HG03354 (cell line): ENCODE data around the gene PKIG.
"Not testable (repeated sequence)": the region's sequence is repeated elsewhere in the genome, so short reads cannot be mapped to it uniquely, and the experiment has no call there.

Experiments used
- ATAC-seq: cut with Tn5 transposase; IDR thresholded peaks from one replicate; pipeline ENCODE4 v1.9.1; 2021; ENCODE audit warnings: mild to moderate bottlenecking; ENCODE audit not compliant: unreplicated experiment, poor library complexity, severe bottlenecking

PKIG gene

GRCh38 chr20:44570367-44570766 lies 12.0 kb upstream of the PKIG start:
- no peak for ATAC-seq

GRCh38 chr20:44571362-44571988 lies 10.9 kb upstream of the PKIG start:
- no peak for ATAC-seq

- ATAC-seq, result no peak
Measured at GRCh38 chr20:44572551-44573500, 9.6 kb upstream of the PKIG start.

GRCh38 chr20:44573501-44573869 lies 8.9 kb upstream of the PKIG start:
- no peak for ATAC-seq

DNA sequence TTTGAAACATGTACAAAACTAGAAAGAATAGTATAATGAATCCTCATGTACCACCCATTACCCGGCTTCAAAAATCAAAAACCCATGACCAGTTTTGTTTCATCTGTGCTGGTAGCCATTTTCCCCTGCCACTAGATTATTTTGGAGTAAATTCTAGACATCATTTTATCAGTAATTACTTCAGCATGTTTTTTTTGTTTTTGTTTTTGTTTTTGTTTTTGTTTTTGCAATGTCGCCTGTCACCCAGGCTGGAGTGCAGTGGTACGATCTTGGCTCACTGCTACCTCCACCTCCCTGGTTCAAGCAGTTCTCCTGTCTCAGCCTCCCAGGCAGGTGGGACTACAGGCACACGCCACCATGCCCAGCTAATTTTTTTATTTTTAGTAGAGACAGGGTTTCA lies 8.0 kb upstream of the PKIG start:
- no peak for ATAC-seq

DNA sequence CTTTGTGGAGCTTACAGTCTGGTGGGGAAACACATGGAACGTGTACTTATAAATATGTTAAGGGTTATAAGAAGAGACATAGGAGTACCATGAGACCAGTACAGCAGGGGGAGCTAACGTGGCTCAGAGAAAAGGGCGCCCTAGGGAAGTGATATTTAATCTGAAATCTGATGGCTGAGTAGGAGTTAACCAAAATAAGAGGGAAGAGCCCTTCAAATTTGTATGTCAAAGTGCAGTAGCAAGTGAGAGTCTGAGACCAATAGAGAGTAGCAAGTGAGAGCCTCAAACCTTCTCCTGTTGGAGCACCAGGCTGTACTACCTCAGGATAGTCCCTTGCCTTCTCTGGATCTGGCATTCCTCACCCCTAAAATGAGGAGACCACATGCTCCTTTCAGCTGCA lies 6.1 kb upstream of the PKIG start:
- ATAC-seq, result no peak

DNA sequence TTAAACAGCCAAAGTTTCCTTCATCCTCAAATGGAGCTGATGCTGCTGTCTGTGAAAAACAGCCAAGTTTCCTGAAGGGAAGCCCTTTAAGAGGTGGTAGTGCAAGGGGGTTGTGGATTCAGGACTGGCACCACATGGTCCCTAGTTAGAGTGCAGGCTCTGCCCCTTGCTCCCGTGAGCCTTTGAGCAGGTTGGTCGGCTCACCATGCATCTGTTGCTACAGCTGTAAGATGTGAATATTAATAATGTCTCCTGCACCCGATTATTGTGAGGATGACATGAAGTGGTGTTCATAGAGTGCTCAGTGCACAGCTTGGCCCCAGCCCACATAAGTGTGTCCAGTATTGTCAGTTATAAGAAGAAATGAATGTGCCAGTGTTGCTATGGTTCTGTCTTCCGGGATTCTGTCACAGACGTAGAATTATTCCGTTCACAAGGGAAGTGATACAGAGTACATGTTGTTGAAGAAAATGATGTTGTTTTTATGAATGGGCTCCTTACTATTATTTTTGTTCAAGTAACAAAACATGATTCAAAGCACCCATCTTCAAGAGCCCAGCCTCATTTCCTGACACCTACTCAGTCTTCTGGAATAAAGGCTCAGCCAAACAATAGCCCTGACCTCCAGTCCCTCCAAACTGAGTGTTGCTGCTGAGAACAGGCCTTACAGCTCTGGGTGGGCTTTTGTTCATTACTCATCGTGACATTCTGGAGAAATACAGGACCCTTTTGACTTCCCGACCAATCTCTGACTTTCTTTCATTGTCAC lies 2.9 kb upstream of the PKIG start:
- no peak for ATAC-seq

GRCh38 chr20:44580581-44581268 lies 1.7 kb upstream of the PKIG start:
- ATAC-seq, result no peak

DNA sequence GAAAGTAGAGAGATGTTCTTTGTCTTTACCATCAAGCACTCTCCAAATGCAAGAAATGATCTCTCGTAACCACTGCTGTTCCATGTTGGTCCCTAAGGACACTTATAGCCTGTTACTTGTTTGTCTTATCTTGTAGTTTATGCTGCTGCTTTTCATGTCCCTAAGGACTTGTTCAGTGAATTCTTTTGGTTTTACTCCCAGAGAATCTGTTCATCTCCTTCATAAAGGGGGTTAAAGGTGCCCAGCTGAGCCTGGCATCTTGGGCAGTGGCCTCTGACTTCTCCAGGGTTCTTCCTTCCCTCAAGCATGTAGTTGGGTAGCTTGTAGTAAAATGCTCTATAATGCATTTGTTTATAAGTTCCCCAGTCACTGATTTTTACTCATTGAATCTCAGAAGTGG lies 864 bp upstream of the PKIG start:
- no peak for ATAC-seq

DNA sequence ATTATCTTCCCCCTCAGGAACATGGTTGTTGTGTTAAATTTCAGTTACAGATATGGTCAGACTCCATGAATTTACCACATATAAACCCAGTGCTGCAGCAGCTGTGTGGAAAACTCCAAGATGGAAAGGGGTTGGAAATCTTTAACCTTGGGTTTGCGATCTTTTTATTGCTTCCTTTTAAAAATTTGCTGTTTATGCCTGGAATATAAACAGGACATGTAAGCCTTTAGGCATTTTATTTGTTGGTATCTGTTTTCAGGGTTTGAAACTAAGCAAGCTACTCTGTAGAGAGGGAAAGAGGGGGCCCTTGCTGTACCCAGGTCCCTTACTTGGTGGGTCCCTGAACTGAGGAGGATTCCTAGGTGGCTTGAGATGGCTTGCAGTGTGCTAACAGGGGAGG lies 778 bp downstream of the PKIG start:
- no peak for ATAC-seq

GRCh38 chr20:44584162-44584561 lies 1.8 kb downstream of the PKIG start:
- no peak for ATAC-seq

DNA sequence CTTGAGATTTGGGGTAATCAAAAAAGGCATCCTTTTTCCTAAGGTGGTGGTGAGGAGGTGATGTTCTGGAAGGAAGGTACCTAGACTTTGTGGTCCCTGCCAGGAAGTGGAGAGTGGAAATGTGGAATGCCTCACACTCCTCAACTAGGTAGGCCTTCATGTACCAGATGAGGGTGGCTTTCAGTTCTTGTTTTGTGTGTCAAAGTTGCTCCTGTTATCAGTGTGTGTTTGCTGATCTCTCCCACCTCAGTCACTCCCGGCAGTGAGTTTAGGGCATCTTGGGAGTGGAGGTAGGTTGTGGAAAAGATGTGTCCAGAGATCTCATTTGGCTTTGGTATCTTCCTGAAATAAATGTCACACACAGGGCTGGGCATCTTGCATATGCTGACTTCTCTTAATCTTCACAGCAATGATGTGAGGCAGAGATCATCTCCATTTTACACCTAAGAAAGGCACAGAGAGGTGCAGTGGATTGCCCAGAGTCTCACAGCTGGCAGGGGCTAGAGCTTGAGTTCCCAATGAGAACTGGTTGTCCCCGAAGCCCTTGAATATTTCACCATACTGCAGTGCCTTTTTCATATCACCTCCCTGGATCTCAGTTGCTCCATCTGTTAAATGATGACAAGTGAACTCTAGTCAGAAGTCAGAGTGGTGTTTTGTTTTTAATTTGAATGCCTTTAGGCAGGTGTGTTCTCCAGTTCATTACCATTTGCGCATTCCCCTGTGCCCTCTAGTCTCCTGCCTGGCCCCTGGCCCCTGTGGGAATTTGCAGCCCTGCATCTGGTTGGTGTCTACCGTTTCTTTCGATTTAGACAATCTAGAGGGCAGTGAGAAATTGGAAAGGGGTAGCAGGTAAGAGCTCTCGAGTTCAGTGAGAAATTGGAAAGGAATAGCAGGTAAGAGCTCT lies 2.9 kb downstream of the PKIG start:
- no peak for ATAC-seq

GRCh38 chr20:44586289-44586911 lies 4.0 kb downstream of the PKIG start:
- peak; percentile 78 for ATAC-seq

DNA sequence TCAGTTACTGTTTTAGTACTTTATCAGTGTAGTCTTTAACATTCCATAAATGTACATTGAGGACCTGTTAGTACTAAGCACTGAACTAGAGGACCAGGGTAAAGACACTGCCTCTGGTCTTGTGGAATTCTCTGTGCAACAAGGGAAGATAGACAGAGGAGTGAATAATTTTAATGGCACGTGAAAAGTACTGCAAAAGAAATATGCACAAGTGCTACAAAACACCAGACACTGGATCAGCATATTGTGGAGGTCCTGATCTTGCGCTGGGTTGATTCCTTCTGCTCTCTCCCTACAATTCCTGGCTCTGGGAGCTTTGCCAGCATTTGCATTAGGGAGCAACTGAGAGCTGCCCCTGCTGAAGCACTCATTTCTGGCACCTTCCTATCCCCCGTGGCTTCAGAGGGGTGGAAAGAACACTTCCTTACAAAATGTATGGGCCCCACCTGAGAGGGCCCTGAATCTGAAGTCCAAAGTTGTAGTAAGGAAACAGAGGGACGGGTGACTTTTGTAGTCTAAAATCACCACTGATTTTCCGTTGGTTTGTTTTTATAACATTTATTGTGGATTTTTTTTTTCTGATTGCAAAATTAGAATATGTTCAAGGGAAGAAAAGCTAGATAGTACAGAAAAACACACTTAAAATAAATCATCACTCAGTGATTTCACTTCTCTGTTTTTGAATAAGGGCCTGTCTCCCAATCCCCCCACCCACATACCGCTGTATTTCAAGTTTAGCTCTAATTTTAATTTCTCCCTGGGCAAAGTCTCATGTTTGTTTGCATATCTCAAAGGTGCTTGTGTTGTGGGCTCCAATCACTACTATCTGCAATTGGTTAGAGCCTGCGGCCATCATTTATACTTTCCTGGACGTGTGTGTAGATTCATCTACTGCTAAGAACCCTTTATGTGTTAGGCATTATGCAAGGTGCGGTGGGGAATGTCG lies 4.9 kb downstream of the PKIG start:
- no peak for ATAC-seq

DNA sequence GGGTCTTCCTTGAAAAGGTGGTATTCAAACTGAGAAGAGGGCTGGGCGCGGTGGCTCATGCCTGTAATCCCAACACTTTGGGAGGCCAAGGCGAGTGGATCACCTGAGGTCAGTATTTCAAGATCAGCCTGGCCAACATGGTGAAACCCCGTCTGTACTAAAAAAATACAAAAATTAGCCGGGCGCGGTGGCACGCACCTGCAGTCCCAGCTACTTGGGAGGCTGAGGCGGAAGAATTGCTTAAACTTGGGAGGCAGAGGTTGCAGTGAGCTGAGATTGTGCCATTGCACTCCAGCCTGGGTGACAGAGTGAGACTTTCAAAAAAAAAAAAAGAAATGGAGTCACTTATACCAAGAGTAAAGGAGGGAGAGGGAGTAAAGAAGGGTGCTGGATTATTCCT lies 5.9 kb downstream of the PKIG start:
- ATAC-seq, result not testable (repeated sequence)

DNA sequence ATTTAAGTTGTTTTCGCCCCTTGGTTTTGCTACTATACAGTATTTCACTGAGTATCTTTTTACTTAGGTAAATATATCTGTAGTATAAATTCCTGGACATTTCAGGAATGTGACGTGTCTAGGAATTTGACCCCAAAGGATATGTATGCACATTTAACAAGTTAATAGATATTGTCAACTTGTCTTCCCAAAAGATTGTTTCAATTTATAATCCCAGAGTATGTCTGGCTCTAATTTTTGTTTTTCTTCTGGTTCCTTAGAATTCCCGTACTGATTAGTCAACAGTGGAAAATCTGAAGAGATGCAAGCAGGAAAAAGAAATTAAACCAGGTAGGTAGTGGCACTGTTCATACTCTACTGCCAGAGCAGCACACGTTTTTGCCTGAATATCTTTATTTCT lies 7.2 kb downstream of the PKIG start:
- no peak for ATAC-seq

GRCh38 chr20:44590980-44591778 lies 8.8 kb downstream of the PKIG start:
- no peak for ATAC-seq
